ENCODE measurements around the gene C3orf62.

The C3orf62 gene

GRCh38 chr3:49276475-49277382, at the start of gene C3orf62:
Gene C3orf62, minus strand, starts transcription at chr3:49277232. Its CDS starts 360 bp downstream, at chr3:49276872.
- no peak for DNase-seq

GRCh38 chr3:49324768-49325167, 47.7 kb upstream of the C3orf62 start:
- no peak for DNase-seq

GRCh38 chr3:49316696-49317457, 39.8 kb upstream of the C3orf62 start:
- DNase-seq = no peak

GRCh38 chr3:49313896-49314688, 37.1 kb upstream of the C3orf62 start:
- DNase-seq = no peak

- DNase-seq = no peak
Observed at GRCh38 chr3:49311283-49311682, 34.3 kb upstream of the C3orf62 start.

GRCh38 chr3:49310677-49311076, 33.6 kb upstream of the C3orf62 start:
- DNase-seq = no peak

GRCh38 chr3:49305608-49306007, 28.6 kb upstream of the C3orf62 start:
- DNase-seq = no peak

GRCh38 chr3:49302613-49303012, 25.6 kb upstream of the C3orf62 start:
- no peak for DNase-seq

GRCh38 chr3:49300595-49300994, 23.6 kb upstream of the C3orf62 start:
- no peak for DNase-seq

- DNase-seq = no peak
Observed at GRCh38 chr3:49298511-49298910, 21.5 kb upstream of the C3orf62 start.

- DNase-seq = no peak
Observed at GRCh38 chr3:49296781-49297411, 19.9 kb upstream of the C3orf62 start.

- DNase-seq = no peak
Observed at GRCh38 chr3:49295489-49296058, 18.5 kb upstream of the C3orf62 start.

GRCh38 chr3:49294343-49294742, 17.3 kb upstream of the C3orf62 start:
- DNase-seq = no peak

- no peak for DNase-seq
Observed at GRCh38 chr3:49283997-49284396, 7.0 kb upstream of the C3orf62 start.

- DNase-seq = no peak
Observed at GRCh38 chr3:49279376-49279775, 2.3 kb upstream of the C3orf62 start.

- no peak for DNase-seq
Observed at GRCh38 chr3:49278548-49278947, 1.5 kb upstream of the C3orf62 start.

GRCh38 chr3:49277383-49277775, 347 bp upstream of the C3orf62 start:
- DNase-seq = no peak

GRCh38 chr3:49273825-49274532, 3.1 kb downstream of the C3orf62 start:
- DNase-seq = no peak

- no peak for DNase-seq
Observed at GRCh38 chr3:49271047-49271446, 6.0 kb downstream of the C3orf62 start.

GRCh38 chr3:49270156-49270500, 6.9 kb downstream of the C3orf62 start:
- no peak for DNase-seq

- DNase-seq = no peak
Observed at GRCh38 chr3:49269443-49270155, 7.4 kb downstream of the C3orf62 start.

Measured in NCI-H2171 (cell line).